GM13976 (cell line): ENCODE data around the gene CDH3.

Experiments used
- DNase-seq: peaks from one replicate; pipeline ENCODE4 v3.0.0; 2012; ENCODE audit warnings: low spot score
- CTCF ChIP-seq: IDR thresholded peaks from 2 replicates; pipeline ENCODE4 v1.5.1; 2012; ENCODE audit warnings: borderline replicate concordance, mild to moderate bottlenecking; ENCODE audit not compliant: insufficient read depth; ENCODE audit errors: extremely low read depth, missing control alignments, control extremely low read depth
- in situ Hi-C: fragments of 300-500 bp; cut with MboI; formaldehyde crosslinking; loops from one replicate; pipeline ENCODE4 v1.12.0; 2022; ENCODE audit warnings: low sequenced_read_pairs, mixed read lengths, inconsistent platforms; ENCODE audit not compliant: unreplicated experiment

The CDH3 gene

GRCh38 chr16:68612996-68613395 is 32.1 kb upstream of the CDH3 start:
- in situ Hi-C loops = no loop called here
- no peak for DNase-seq
- no peak for TF ChIP-seq CTCF

- DNase-seq = no peak
- in situ Hi-C loops = no loop called here
Measured at GRCh38 chr16:68617734-68618133, 27.4 kb upstream of the CDH3 start.

DNA sequence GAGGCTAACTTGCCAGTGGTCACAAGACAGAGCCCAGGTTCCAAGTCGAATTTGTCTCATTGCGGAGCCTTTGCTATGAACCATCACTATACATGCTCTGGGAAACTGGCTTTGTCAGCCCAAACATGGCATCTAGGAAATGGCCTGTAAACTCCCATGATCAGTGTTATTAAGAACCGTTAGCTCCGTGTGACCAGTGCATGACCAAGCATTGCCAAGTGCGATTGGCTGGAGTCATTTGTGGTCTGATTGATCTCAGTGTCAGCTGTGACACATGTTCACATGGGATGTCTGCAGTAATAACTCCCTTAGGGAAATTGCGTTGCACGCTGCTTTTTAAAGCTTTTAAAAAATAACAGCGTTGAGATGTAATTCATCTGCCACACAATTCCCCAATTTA is 18.6 kb upstream of the CDH3 start:
- no peak for TF ChIP-seq CTCF
- no peak for DNase-seq

More at GRCh38 chr16:68617734-68618133, 27.4 kb upstream of the CDH3 start:
- TF ChIP-seq CTCF = no peak

GRCh38 chr16:68627951-68628425 is 17.1 kb upstream of the CDH3 start:
- DNase-seq = no peak
- in situ Hi-C loops = no loop called here
- TF ChIP-seq CTCF = no peak

More for the DNA sequence above, 18.6 kb upstream of the CDH3 start:
- in situ Hi-C loops = no loop called here

GRCh38 chr16:68629351-68629910 is 15.7 kb upstream of the CDH3 start:
- no peak for DNase-seq
- no peak for TF ChIP-seq CTCF
- in situ Hi-C loops = no loop called here

DNA sequence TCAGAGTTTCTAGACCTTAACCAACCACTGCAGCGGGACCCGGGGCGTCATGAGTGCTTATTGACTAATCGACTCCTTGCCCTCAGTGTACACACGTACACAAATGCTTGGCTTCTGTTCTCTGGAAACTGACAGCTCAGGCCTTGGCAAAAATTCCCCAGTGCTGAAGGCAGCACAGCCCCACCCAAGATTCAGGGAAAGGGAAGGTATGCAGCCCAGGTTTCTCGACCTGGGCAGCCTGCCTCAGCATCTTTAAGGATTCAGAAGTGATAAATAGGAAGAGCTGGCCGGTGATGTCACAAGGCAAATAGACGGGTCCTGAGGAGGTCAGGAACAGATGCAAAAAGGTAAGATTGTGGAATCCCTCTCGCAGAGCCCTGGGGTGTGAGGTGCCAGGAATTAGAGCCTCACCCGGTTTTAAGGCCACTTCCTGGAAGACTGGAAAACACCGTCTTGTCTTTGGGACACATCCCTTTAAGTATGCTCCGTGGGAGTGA is 9.0 kb upstream of the CDH3 start:
- in situ Hi-C loops = no loop called here
- TF ChIP-seq CTCF = no peak
- no peak for DNase-seq

DNA sequence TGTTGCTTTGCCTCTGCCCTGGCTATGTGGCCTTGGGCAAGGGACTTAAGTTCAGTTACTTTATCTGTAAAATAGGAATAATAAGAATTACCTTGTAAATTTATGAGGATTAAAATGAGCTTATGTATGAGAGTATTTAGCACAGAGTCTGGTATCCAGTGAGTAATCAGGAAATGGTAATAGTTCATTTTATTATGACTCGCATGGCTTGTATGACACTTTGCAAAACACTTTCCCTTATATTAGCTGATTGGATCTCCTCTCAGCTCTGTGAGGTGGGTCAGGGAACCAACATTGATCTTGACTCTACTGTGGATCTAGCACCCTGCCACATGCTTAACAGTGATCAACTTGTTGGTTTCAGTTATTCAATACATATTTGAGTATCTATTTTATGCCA is 8.3 kb upstream of the CDH3 start:
- TF ChIP-seq CTCF = no peak
- in situ Hi-C loops = no loop called here
- DNase-seq = no peak
